Measurements from ENCODE around the gene SPECC1L. TPM values are rescaled to one million over a fixed set of nuclear protein-coding genes. Genes with fewer than 3 reads are reported as not detected.

SPECC1L gene
- total RNA-seq, 2 donors from 2014 or later: 86.3 to 87.5 TPM

GRCh38 chr22:24402460-24403192 is 132.0 kb downstream of the SPECC1L start:
- ATAC-seq (peak; percentile 92), DNase-seq (peak; percentile 87 to 94)
- intact Hi-C loops (cut with DNase I, micrococcal nuclease): no loop called here

- DNase-seq (no peak), ATAC-seq (no peak)
- intact Hi-C loops (cut with DNase I, micrococcal nuclease): no loop called here
Observed at GRCh38 chr22:24403346-24403745, 132.7 kb downstream of the SPECC1L start.

GRCh38 chr22:24404561-24405275 is 134.1 kb downstream of the SPECC1L start:
- intact Hi-C loops (cut with DNase I, micrococcal nuclease): no loop called here

GRCh38 chr22:24405631-24406321 is 135.1 kb downstream of the SPECC1L start:
- no peak for ATAC-seq
- DNase-seq: no peak
- intact Hi-C loops (cut with DNase I, micrococcal nuclease): no loop called here

More at GRCh38 chr22:24404561-24405275, 134.1 kb downstream of the SPECC1L start:
- DNase-seq (no peak), ATAC-seq (no peak)

- DNase-seq: no peak
- intact Hi-C loops (cut with DNase I, micrococcal nuclease): no loop called here
- ATAC-seq: no peak
Observed at GRCh38 chr22:24406322-24407277, 136.0 kb downstream of the SPECC1L start.

GRCh38 chr22:24407278-24407665 is 136.6 kb downstream of the SPECC1L start:
- intact Hi-C loops (cut with DNase I, micrococcal nuclease): no loop called here
- ATAC-seq (no peak), DNase-seq (no peak)

- ATAC-seq (no peak), DNase-seq (no peak)
- intact Hi-C loops (cut with DNase I, micrococcal nuclease): no loop called here
Observed at GRCh38 chr22:24407884-24408283, 137.3 kb downstream of the SPECC1L start.

- DNase-seq (no peak), ATAC-seq (no peak)
- intact Hi-C loops (cut with DNase I, micrococcal nuclease): no loop called here
Observed at GRCh38 chr22:24408630-24409029, 138.0 kb downstream of the SPECC1L start.

GRCh38 chr22:24409707-24410106 is 139.1 kb downstream of the SPECC1L start:
- intact Hi-C loops (cut with DNase I, micrococcal nuclease): no loop called here
- no peak for ATAC-seq
- no peak for DNase-seq

GRCh38 chr22:24410110-24410856 is 139.7 kb downstream of the SPECC1L start:
- ATAC-seq (no peak), DNase-seq (no peak)
- intact Hi-C loops (cut with DNase I, micrococcal nuclease): no loop called here

- ATAC-seq: no peak
- intact Hi-C loops (cut with DNase I, micrococcal nuclease): no loop called here
Observed at GRCh38 chr22:24411256-24412004, 140.8 kb downstream of the SPECC1L start.

GRCh38 chr22:24412274-24412673 is 141.6 kb downstream of the SPECC1L start:
- intact Hi-C loops (cut with DNase I, micrococcal nuclease): no loop called here
- ATAC-seq (no peak), DNase-seq (peak in 1 of 2 donors; percentile 21)

More at GRCh38 chr22:24411256-24412004, 140.8 kb downstream of the SPECC1L start:
- DNase-seq: no peak

GRCh38 chr22:24413271-24413670 is 142.6 kb downstream of the SPECC1L start:
- DNase-seq (no peak), ATAC-seq (no peak)
- intact Hi-C loops (cut with DNase I, micrococcal nuclease): no loop called here

GRCh38 chr22:24413736-24414385 is 143.2 kb downstream of the SPECC1L start:
- DNase-seq (no peak), ATAC-seq (no peak)
- intact Hi-C loops (cut with DNase I, micrococcal nuclease): no loop called here

GRCh38 chr22:24414523-24414922 is 143.9 kb downstream of the SPECC1L start:
- DNase-seq (no peak), ATAC-seq (no peak)
- intact Hi-C loops (cut with DNase I, micrococcal nuclease): no loop called here

GRCh38 chr22:24414984-24415945 is 144.6 kb downstream of the SPECC1L start:
- DNase-seq (no peak), ATAC-seq (no peak)
- intact Hi-C loops (cut with DNase I, micrococcal nuclease): no loop called here
